SK-N-SH (cell line): ENCODE results near the gene TMEM271. TPM values are rescaled to one million over a fixed set of nuclear protein-coding genes. Genes with fewer than 3 reads are reported as not detected.

ENCODE experiments used
- CTCF ChIA-PET: fragments of 300-600, 350-600 bp; formaldehyde crosslinking; extraction: SDS; loops from one replicate; lab custom pipeline; 2021; lab: Yijun Ruan, JAX
- POLR2A ChIA-PET: fragments of 350-600 bp; sonication (Branson Sonifier 250); formaldehyde crosslinking; extraction: SDS; loops from one replicate; lab custom pipeline; 2020; ENCODE audit warnings: antibody characterized with exemption, inconsistent platforms; lab: Yijun Ruan, JAX
- DNase-seq: peaks from one replicate; pipeline ENCODE4 v3.0.0; 2012
- H2AFZ ChIP-seq: fragments of 200-600 bp; sonication (generic); 2 replicates; pipeline ENCODE4 v1.8.1; 2016; ENCODE audit warnings: antibody characterized with exemption, mild to moderate bottlenecking, low read depth
- H3F3A ChIP-seq: fragments of 200-600 bp; sonication (generic); replicated peaks from 2 replicates; pipeline ENCODE3; 2016; ENCODE audit warnings: antibody characterized with exemption, mild to moderate bottlenecking; ENCODE audit not compliant: insufficient read depth
- H3K27ac ChIP-seq, 2 experiments: fragments of 200-500 bp in 1 of 2; fragments of 200-600 bp in 1 of 2; sonication (Bioruptor generic) in 1 of 2; sonication (generic), shearing (Covaris generic) in 1 of 2; 2 replicates each; pipeline versions ENCODE4 v1.5.1 to v1.6.1; 2014 to 2016; ENCODE audit warnings: low read depth in 2 of 2, inconsistent platforms in 1 of 2, low read length in 1 of 2, mild to moderate bottlenecking in 1 of 2, mixed read lengths in 1 of 2
- H3K27me3 ChIP-seq: fragments of 200-600 bp; sonication (generic), shearing (Covaris generic); 2 replicates; pipeline ENCODE4 v1.6.1; 2016; ENCODE audit warnings: mixed run types; ENCODE audit not compliant: insufficient read depth
- H3K36me3 ChIP-seq, 2 experiments: fragments of 200-500 bp in 1 of 2; fragments of 200-600 bp in 1 of 2; sonication (Bioruptor generic) in 1 of 2; sonication (generic) in 1 of 2; replicated peaks in 1 of 2; 2 replicates each; pipeline versions ENCODE3 to v1.5.1; 2014 to 2016; ENCODE audit warnings: low read length in 1 of 2, mild to moderate bottlenecking in 1 of 2; ENCODE audit not compliant: insufficient read depth in 2 of 2, control insufficient read depth in 1 of 2
- H3K4me1 ChIP-seq, 2 experiments: fragments of 200-500 bp in 1 of 2; fragments of 200-600 bp in 1 of 2; sonication (Bioruptor generic) in 1 of 2; sonication (generic), shearing (Covaris generic) in 1 of 2; 2 replicates each; pipeline versions ENCODE4 v1.5.1 to v1.6.1; 2014 to 2016; ENCODE audit warnings: low read depth in 1 of 2, low read length in 1 of 2, mixed run types in 1 of 2; ENCODE audit not compliant: insufficient read depth in 2 of 2, control insufficient read depth in 1 of 2
- H3K4me2 ChIP-seq: fragments of 200-600 bp; sonication (generic), shearing (Covaris generic); 2 replicates; pipeline ENCODE4 v1.6.1; 2017; ENCODE audit warnings: mixed run types
- H3K4me3 ChIP-seq, 2 experiments: fragments of 200-500 bp in 1 of 2; fragments of 200-600 bp in 1 of 2; sonication (Bioruptor generic) in 1 of 2; sonication (generic), shearing (Covaris generic) in 1 of 2; 2 replicates each; pipeline versions ENCODE4 v1.5.1 to v1.8.1; 2014 to 2016; ENCODE audit warnings: low read depth in 2 of 2, inconsistent platforms in 1 of 2, low read length in 1 of 2, mild to moderate bottlenecking in 1 of 2, mixed read lengths in 1 of 2, moderate library complexity in 1 of 2
- H3K79me2 ChIP-seq: fragments of 200-600 bp; sonication (generic); 2 replicates; pipeline ENCODE4 v1.8.1; 2017; ENCODE audit warnings: mild to moderate bottlenecking; ENCODE audit not compliant: insufficient read depth
- H3K9ac ChIP-seq: fragments of 200-600 bp; sonication (generic); 2 replicates; pipeline ENCODE4 v1.6.1; 2017; ENCODE audit warnings: mixed run types
- H3K9me2 ChIP-seq: fragments of 200-600 bp; sonication (generic); 2 replicates; pipeline ENCODE4 v1.6.1; 2017; ENCODE audit warnings: mixed run types
- H3K9me3 ChIP-seq: fragments of 200-600 bp; sonication (generic); 2 replicates; pipeline ENCODE4 v1.6.1; 2017; ENCODE audit warnings: mixed run types, mild to moderate bottlenecking, moderate library complexity
- H4K20me1 ChIP-seq: fragments of 200-600 bp; sonication (generic); 2 replicates; pipeline ENCODE4 v1.6.1; 2017; ENCODE audit warnings: mild to moderate bottlenecking, mixed run types; ENCODE audit not compliant: insufficient read depth
- CHD2 ChIP-seq: fragments of 150-350 bp; IDR thresholded peaks from 2 replicates; pipeline ENCODE4 v1.6.1; 2018; ENCODE audit warnings: low read length; ENCODE audit not compliant: partially characterized antibody
- ELF1 ChIP-seq: IDR thresholded peaks from 2 replicates; pipeline ENCODE4 v1.4.0; 2012
- EP300 ChIP-seq, 2 experiments: IDR thresholded peaks; 2 replicates each; pipeline versions ENCODE4 v1.4.0 to v1.6.1; 2012; ENCODE audit warnings: borderline replicate concordance in 1 of 2, low read depth in 1 of 2, low read length in 1 of 2
- EZH2phosphoT487 ChIP-seq: fragments of 200-600 bp; sonication (generic); IDR thresholded peaks from 2 replicates; pipeline ENCODE4 v1.6.1; 2017; ENCODE audit warnings: low read depth, mixed run types, mild to moderate bottlenecking, antibody characterized with exemption, moderate library complexity, borderline replicate concordance
- FOXM1 ChIP-seq: IDR thresholded peaks from 2 replicates; pipeline ENCODE4 v1.4.0; 2012; ENCODE audit warnings: low read depth, mild to moderate bottlenecking
- IRF3 ChIP-seq: fragments of 150-350 bp; IDR thresholded peaks from 2 replicates; pipeline ENCODE4 v1.6.1; 2016; ENCODE audit warnings: mild to moderate bottlenecking, low read depth, low read length
- MAX ChIP-seq: IDR thresholded peaks from 2 replicates; pipeline ENCODE4 v1.4.0; 2012; ENCODE audit warnings: low read depth
- MXI1 ChIP-seq: IDR thresholded peaks from 2 replicates; pipeline ENCODE4 v1.6.1; 2012; ENCODE audit warnings: mild to moderate bottlenecking, low read depth, low read length, improper control_type of control experiment
- POLR2AphosphoS5 ChIP-seq: IDR thresholded peaks from 2 replicates; pipeline ENCODE4 v1.6.1; 2012; ENCODE audit warnings: low read depth, low read length
- RAD21 ChIP-seq: IDR thresholded peaks from 2 replicates; pipeline ENCODE4 v1.6.1; 2012; ENCODE audit warnings: mild to moderate bottlenecking, low read length
- RCOR1 ChIP-seq: fragments of 150-350 bp; IDR thresholded peaks from 2 replicates; pipeline ENCODE4 v1.6.1; 2017; ENCODE audit warnings: antibody characterized with exemption, low read length
- RFX5 ChIP-seq: IDR thresholded peaks from 2 replicates; pipeline ENCODE4 v1.6.1; 2012; ENCODE audit warnings: mild to moderate bottlenecking, improper control_type of control experiment, low read length
- RXRA ChIP-seq: IDR thresholded peaks from 2 replicates; pipeline ENCODE4 v1.4.0; 2012; ENCODE audit warnings: low read depth, mild to moderate bottlenecking, borderline replicate concordance
- SMC3 ChIP-seq: IDR thresholded peaks from 2 replicates; pipeline ENCODE4 v1.6.1; 2012; ENCODE audit warnings: low read depth, low read length, improper control_type of control experiment
- TCF12 ChIP-seq: IDR thresholded peaks from 2 replicates; pipeline ENCODE4 v1.4.0; 2012
- USF1 ChIP-seq: IDR thresholded peaks from 2 replicates; pipeline ENCODE4 v1.4.0; 2012; ENCODE audit warnings: low read depth, borderline replicate concordance
- USF2 ChIP-seq: fragments of 150-350 bp; IDR thresholded peaks from 2 replicates; pipeline ENCODE4 v1.6.1; 2017; ENCODE audit warnings: antibody characterized with exemption, low read length, low read depth, borderline replicate concordance
- YY1 ChIP-seq: IDR thresholded peaks from 2 replicates; pipeline ENCODE4 v1.4.0; 2012; ENCODE audit warnings: low read depth, mild to moderate bottlenecking
- ZBTB33 ChIP-seq: IDR thresholded peaks from 2 replicates; pipeline ENCODE4 v1.4.0; 2012; ENCODE audit warnings: low read depth, borderline replicate concordance
- WGBS: methylation state at CpG from one replicate; pipeline ENCODE4 v1.1.6; 2017; ENCODE audit warnings: low lambda C conversion rate; 5-methylcytosine and 5-hydroxymethylcytosine counted together
- polyA plus RNA-seq, 3 experiments: library from polyadenylated mRNA; depleted of rRNA; stranded (reverse); fragments of >200 nt; gene quantifications; 2 replicates each; pipeline ENCODE4 v1.2.3, GENCODE V29; 2012

The TMEM271 gene
- polyA plus RNA-seq, 1 of the 3 experiments (the other 2 are of a cell fraction), result not detected

- no peak for DNase-seq
- H3K27me3 ChIP-seq, result peaks cover 10% of the 10 kb centered on the region; the same call in 1 of the 2 replicates
- H3K4me2 ChIP-seq, result no peak overlapping the region
- H3K36me3 ChIP-seq, result peaks cover 0 to 22% of the 10 kb centered on the region in 2 experiments
- H3K4me1 ChIP-seq, result no peaks in the 10 kb centered on the region
- H3K9me2 ChIP-seq, result no peaks in the 10 kb centered on the region
- no peak overlapping the region for H3K9ac ChIP-seq
- H3K4me3 ChIP-seq, result no peak overlapping the region
- H2AFZ ChIP-seq, result no peak overlapping the region
- no peaks in the 10 kb centered on the region for H3K9me3 ChIP-seq
- no peak overlapping the region for H3K27ac ChIP-seq
- CTCF ChIA-PET, result no interaction called here
- WGBS, result 87% methylated on average over 3 of the region's 3 CpGs
- no peaks in the 10 kb centered on the region for H4K20me1 ChIP-seq
- TF ChIP-seq ZBTB33, result no peak
- TF ChIP-seq, all 33 proteins: peak for 0
- Histone ChIP-seq H3K79me2 (no peaks in the 10 kb centered on the region), H3F3A (no peaks in the 10 kb centered on the region)
- POLR2A ChIA-PET, result no interaction called here
These were observed 34.8 kb downstream of the TMEM271 start for GRCh38 chr4:541271-541670.

- H3K79me2 ChIP-seq, result no peaks in the 10 kb centered on the region
- no peaks in the 10 kb centered on the region for H3K4me1 ChIP-seq
- H4K20me1 ChIP-seq, result no peaks in the 10 kb centered on the region
- CTCF ChIA-PET, result interaction anchor here (0.6 kb wide), 1 partner anchor 1011 kb away, joined by 3 read pairs; no protein-coding TSS in a partner anchor
- no peak overlapping the region for H3K4me3 ChIP-seq
- WGBS, result 96% methylated on average over 8 of the region's 8 CpGs
- no peak overlapping the region for H3K4me2 ChIP-seq
- H3K27me3 ChIP-seq, result no peaks in the 10 kb centered on the region
- no peaks in the 10 kb centered on the region for H3K9me2 ChIP-seq
- no peak for DNase-seq
- TF ChIP-seq MAX (no peak), CHD2 (no peak), USF2 (no peak), POLR2AphosphoS5 (no peak), USF1 (no peak), SMC3 (no peak), YY1 (no peak), EP300 (IDR thresholded peaks at IDR 0.05; ENCODE audit: borderline replicate concordance in 1 of 2, low read depth in 1 of 2, low read length in 1 of 2) (no peak), RFX5 (no peak), RAD21 (no peak), RCOR1 (no peak), ELF1 (no peak), RXRA (no peak), FOXM1 (no peak), TCF12 (no peak), EZH2phosphoT487 (no peak), MXI1 (no peak), IRF3 (no peak)
- TF ChIP-seq, all 33 proteins: peak for 0
- no peaks in the 10 kb centered on the region for H3F3A ChIP-seq
- POLR2A ChIA-PET, result no interaction called here
- H3K27ac ChIP-seq, result no peak overlapping the region
- no peaks in the 10 kb centered on the region for H3K9me3 ChIP-seq
- peaks cover 0 to 45% of the 10 kb centered on the region in 2 experiments for H3K36me3 ChIP-seq
- H3K9ac ChIP-seq, result no peak overlapping the region
- H2AFZ ChIP-seq, result no peak overlapping the region
These were observed 37.5 kb downstream of the TMEM271 start for GRCh38 chr4:538542-539142.
